Astrocyte of the spinal cord (primary cell): Measurements from ENCODE around the gene CCL17.

Source experiments
- DNase-seq: peaks from one replicate; pipeline ENCODE4 v3.0.0; 2011; ENCODE audit warnings: low read depth, low spot score
- H3K4me3 ChIP-seq: 2 replicates; pipeline ENCODE4 v1.5.1; 2011; ENCODE audit warnings: low read depth, mild to moderate bottlenecking, low read length, moderate library complexity
- CTCF ChIP-seq: IDR thresholded peaks from 2 replicates; pipeline ENCODE4 v1.5.1; 2012; ENCODE audit warnings: low read depth, mild to moderate bottlenecking, low read length, inconsistent platforms
- in situ Hi-C: cut with HindIII; loops from 2 replicates; pipeline ENCODE4 v1.10.0; 2017; ENCODE audit warnings: low sequenced_read_pairs

CCL17 gene

GRCh38 chr16:57409870-57410587 is 5.5 kb downstream of the CCL17 start:
- no peak for DNase-seq
- in situ Hi-C loops = no loop called here
- TF ChIP-seq CTCF = no peak
- no peak overlapping the region for H3K4me3 ChIP-seq

DNA sequence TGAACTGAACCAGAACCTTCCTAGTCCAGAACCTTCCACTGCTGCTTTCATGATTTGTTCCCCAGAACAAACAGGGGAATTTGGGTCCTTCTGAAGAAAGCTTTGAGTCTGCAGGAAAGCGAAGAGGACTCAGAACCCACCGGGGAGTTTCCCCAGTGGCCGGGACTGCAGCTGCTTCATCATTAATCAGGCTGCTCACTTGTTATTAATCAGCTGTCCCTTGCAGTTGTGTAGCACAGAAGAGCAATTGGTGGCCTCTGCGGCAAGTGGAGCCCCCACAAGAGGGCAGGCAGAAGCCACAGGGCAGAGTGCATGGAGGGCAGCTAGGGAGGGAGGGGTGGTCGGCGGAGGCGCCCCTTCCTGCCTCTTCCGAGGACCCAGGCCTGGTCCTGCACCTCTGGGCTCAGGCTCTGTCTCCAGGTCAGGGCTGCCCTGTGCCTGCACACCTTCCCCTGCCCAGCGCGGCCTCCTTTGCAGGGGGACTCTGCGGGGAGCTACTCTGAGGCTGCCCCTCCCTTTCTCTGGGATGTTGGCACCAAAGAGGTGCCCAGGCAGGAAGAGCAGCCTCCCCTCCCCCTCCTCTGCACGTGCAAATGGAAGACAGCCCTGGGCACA is 6.9 kb downstream of the CCL17 start:
- DNase-seq = no peak
- TF ChIP-seq CTCF = no peak
- in situ Hi-C loops = no loop called here
- no peak overlapping the region for H3K4me3 ChIP-seq

- in situ Hi-C loops = no loop called here
- DNase-seq = no peak
- no peak for TF ChIP-seq CTCF
- H3K4me3 ChIP-seq = no peak overlapping the region
Measured at GRCh38 chr16:57412584-57412983, 8.0 kb downstream of the CCL17 start.

- in situ Hi-C loops = no loop called here
- no peak overlapping the region for H3K4me3 ChIP-seq
- TF ChIP-seq CTCF = no peak
- DNase-seq = no peak
Measured at GRCh38 chr16:57413301-57413730, 8.7 kb downstream of the CCL17 start.

GRCh38 chr16:57413733-57414132 is 9.2 kb downstream of the CCL17 start:
- H3K4me3 ChIP-seq = no peak overlapping the region
- TF ChIP-seq CTCF = no peak
- in situ Hi-C loops = no loop called here
- DNase-seq = no peak

DNA sequence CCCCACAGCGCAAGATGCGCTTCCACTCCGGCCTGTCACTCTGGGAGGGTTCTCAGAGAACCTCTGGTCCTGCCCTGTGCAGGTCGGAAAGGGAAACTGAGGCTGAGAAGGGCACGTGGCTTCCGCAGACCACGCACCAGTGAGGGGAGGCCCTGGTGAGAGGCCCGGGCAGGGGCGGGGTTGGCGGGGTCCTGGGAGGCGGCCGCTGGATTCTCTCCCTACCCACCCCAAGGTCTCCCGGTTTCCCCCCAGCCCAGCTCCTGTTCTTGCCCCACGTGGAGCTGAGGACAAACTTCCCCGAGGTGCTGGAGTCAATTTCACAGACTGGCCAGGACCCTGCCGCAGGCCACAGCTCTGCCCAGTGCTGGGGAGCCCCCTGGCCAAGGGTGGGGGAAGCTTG is 11.5 kb downstream of the CCL17 start:
- no peak overlapping the region for H3K4me3 ChIP-seq
- DNase-seq = no peak
- no peak for TF ChIP-seq CTCF
- in situ Hi-C loops = no loop called here
